ENCODE data around the gene GDI2. TPM values are rescaled to one million over a fixed set of nuclear protein-coding genes. Genes with fewer than 3 reads are reported as not detected.

Gene GDI2
- total and polyA plus RNA-seq, 9 of the 15 experiments (the other 6 are each of a cell fraction or from before 2014, with no cell fraction given), result 262 to 424 (median 287) TPM

GRCh38 chr10:5813341-5814109 is at the start of gene GDI2 (continued):
- TF ChIP-seq ELK1 (CRISPR knock-in tag; IDR thresholded peaks at IDR 0.05) (peak; percentile 36; the same call in 1 of the 2 replicates), EZH2 (IDR thresholded peaks at IDR 0.05; ENCODE audit: borderline replicate concordance, low read depth, low read length) (no peak), CHD1 (IDR thresholded peaks at IDR 0.05; ENCODE audit: low read length) (no peak), ZNF695 (CRISPR knock-in tag; IDR thresholded peaks at IDR 0.05) (no peak), HSF4 (CRISPR knock-in tag; IDR thresholded peaks at IDR 0.05; ENCODE audit: borderline replicate concordance) (no peak), TGIF2 (CRISPR knock-in tag; IDR thresholded peaks at IDR 0.05) (peak; percentile 89; the same call in 1 of the 2 replicates), POLR2A (conservative IDR thresholded peaks at IDR 0.05) (peak; percentile 98), ARHGAP35 (IDR thresholded peaks at IDR 0.05; ENCODE audit: partially characterized antibody) (peak; percentile 83), NCOA4 (IDR thresholded peaks at IDR 0.05; ENCODE audit: partially characterized antibody) (no peak), MTA2 (IDR thresholded peaks at IDR 0.05; ENCODE audit: low read depth) (no peak), CHAMP1 (IDR thresholded peaks at IDR 0.05) (no peak), NCOA6 (IDR thresholded peaks at IDR 0.05) (no peak), CAMTA2 (CRISPR knock-in tag; conservative IDR thresholded peaks at IDR 0.05) (no peak), HDAC2 (IDR thresholded peaks at IDR 0.05) (0 out of 2 replicates have a peak, but pooled peaks have one; percentile 71), CEBPG (CRISPR knock-in tag; IDR thresholded peaks at IDR 0.05) (no peak; the same call in 1 of the 2 replicates), CEBPG (tag; conservative IDR thresholded peaks at IDR 0.05 in 1 of 2, IDR thresholded peaks at IDR 0.05 in 1 of 2) (no peak), ZZZ3 (IDR thresholded peaks at IDR 0.05) (no peak), ZNF586 (CRISPR knock-in tag; conservative IDR thresholded peaks at IDR 0.05) (no peak; the same call in 1 of the 2 replicates), MITF (IDR thresholded peaks at IDR 0.05) (no peak), HMBOX1 (IDR thresholded peaks at IDR 0.05) (no peak; the same call in 1 of the 2 replicates), SUPT5H (IDR thresholded peaks at IDR 0.05) (peak; percentile 99)

Data from K562 (cell line).